Peyer's patch (tissue), 4 donors: Measurements from ENCODE around the gene IMPG2. TPM values are rescaled to one million over a fixed set of nuclear protein-coding genes. Genes with fewer than 3 reads are reported as not detected.

Experiments
- DNase-seq, 3 donors: peaks; one replicate each; pipeline ENCODE4 v3.0.0-alpha.2; 2017 to 2019
- H3K27ac ChIP-seq, 4 donors: fragments of 200-600 bp; sonication (generic); one replicate each; pipeline ENCODE4 v1.5.1; 2016 to 2019
- H3K27me3 ChIP-seq, 2 donors: fragments of 200-600 bp; sonication (generic); one replicate each; pipeline ENCODE4 v1.5.1; 2019
- H3K36me3 ChIP-seq, 3 donors: fragments of 200-600 bp; sonication (generic); one replicate each; pipeline ENCODE4 v1.5.1; 2016 to 2019
- H3K4me1 ChIP-seq, 4 donors: fragments of 200-600 bp; sonication (generic); one replicate each; pipeline ENCODE4 v1.5.1; 2016 to 2019
- H3K4me3 ChIP-seq, 4 donors: fragments of 200-600 bp; sonication (generic); 1 replicate in 3 of 4; 2 replicates in 1 of 4; pipeline ENCODE4 v1.5.1; 2016 to 2019; ENCODE audit warnings: mild to moderate bottlenecking in 1 of 4
- H3K9me3 ChIP-seq, 4 donors: fragments of 200-600 bp; sonication (generic); one replicate each; pipeline ENCODE4 v1.5.1; 2016 to 2019; ENCODE audit warnings: mild to moderate bottlenecking in 1 of 4
- POLR2A ChIP-seq, 2 donors: fragments of 450-650 bp; IDR thresholded peaks; one replicate each; pipeline ENCODE4 v1.5.1; 2017; ENCODE audit warnings: antibody characterized with exemption in 2 of 2, mild to moderate bottlenecking in 2 of 2, moderate library complexity in 2 of 2
- total RNA-seq, 4 donors: library from RNA; depleted of rRNA; stranded (reverse); fragments of >200 nt; gene quantifications; one replicate each; pipeline ENCODE4 v1.1.0, GENCODE V29; 2016
- TF ChIP-seq, protein P1 (sequence below), 6 experiments: fragments of 450-650 bp in 4 of 6; fragments of 200-600 bp in 2 of 6; sonication (generic) in 1 of 6; IDR thresholded peaks; one replicate each; pipeline ENCODE4 v1.5.1; 2017 to 2019; ENCODE audit warnings: antibody characterized with exemption in 6 of 6, mild to moderate bottlenecking in 3 of 6, moderate library complexity in 1 of 6

Gene IMPG2
- total RNA-seq, 4 donors from 2014 or later: 0.27 to 0.83 (median 0.36) TPM

DNA sequence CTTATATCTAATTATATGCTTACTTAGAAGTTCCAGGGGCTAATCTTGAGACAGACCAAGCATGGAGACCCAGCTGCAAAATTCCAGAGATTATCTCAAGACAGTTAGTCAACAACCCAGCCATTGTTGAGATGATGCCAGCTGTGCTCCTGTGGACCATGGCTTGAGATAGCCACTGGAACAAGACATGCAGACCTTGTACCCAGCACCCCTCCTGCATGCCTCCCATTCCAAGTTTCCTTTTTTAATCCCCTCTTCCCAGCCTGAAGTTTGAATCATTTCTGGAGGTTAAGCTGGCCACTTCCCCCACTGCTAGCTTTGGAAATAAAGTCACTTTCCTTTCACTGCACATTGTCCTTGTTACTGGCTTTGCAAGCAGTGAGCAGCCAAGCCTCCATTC lies 53.8 kb downstream of the IMPG2 start:
- H3K4me3 ChIP-seq: no peak overlapping the region
- no peaks in the 10 kb centered on the region for H3K27me3 ChIP-seq
- H3K36me3 ChIP-seq: no peaks in the 10 kb centered on the region
- no peak for TF ChIP-seq POLR2A (IDR thresholded peaks at IDR 0.05)
- TF ChIP-seq, protein P1, sequence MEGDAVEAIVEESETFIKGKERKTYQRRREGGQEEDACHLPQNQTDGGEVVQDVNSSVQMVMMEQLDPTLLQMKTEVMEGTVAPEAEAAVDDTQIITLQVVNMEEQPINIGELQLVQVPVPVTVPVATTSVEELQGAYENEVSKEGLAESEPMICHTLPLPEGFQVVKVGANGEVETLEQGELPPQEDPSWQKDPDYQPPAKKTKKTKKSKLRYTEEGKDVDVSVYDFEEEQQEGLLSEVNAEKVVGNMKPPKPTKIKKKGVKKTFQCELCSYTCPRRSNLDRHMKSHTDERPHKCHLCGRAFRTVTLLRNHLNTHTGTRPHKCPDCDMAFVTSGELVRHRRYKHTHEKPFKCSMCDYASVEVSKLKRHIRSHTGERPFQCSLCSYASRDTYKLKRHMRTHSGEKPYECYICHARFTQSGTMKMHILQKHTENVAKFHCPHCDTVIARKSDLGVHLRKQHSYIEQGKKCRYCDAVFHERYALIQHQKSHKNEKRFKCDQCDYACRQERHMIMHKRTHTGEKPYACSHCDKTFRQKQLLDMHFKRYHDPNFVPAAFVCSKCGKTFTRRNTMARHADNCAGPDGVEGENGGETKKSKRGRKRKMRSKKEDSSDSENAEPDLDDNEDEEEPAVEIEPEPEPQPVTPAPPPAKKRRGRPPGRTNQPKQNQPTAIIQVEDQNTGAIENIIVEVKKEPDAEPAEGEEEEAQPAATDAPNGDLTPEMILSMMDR (IDR thresholded peaks at IDR 0.05): no peak
- H3K27ac ChIP-seq: no peak overlapping the region
- no peaks in the 10 kb centered on the region for H3K9me3 ChIP-seq
- no peaks in the 10 kb centered on the region for H3K4me1 ChIP-seq
- DNase-seq: no peak

DNA sequence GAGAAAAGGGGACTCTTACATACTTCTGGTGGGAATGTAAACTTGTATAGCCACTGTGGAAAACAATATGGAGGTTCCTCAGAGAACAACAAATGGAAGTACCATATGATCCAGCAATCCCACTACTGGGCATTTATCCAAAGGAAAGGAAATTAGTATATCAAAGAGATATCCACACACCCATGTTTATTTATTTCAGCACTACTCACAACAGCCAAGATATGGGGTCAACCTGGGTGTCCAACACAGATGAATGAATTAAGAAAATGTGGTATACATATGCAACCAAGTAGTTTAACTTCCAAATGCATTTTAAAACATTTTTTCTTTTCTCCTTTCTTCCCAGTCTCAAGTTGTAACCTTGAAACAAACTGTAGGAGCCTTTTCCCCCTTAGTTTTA lies 54.3 kb downstream of the IMPG2 start:
- no peak for DNase-seq
- no peak overlapping the region for H3K4me3 ChIP-seq
- no peaks in the 10 kb centered on the region for H3K36me3 ChIP-seq
- TF ChIP-seq POLR2A (IDR thresholded peaks at IDR 0.05): no peak
- TF ChIP-seq, protein P1 (IDR thresholded peaks at IDR 0.05): no peak
- H3K4me1 ChIP-seq: no peaks in the 10 kb centered on the region
- no peaks in the 10 kb centered on the region for H3K27me3 ChIP-seq
- H3K9me3 ChIP-seq: no peaks in the 10 kb centered on the region
- no peak overlapping the region for H3K27ac ChIP-seq

DNA sequence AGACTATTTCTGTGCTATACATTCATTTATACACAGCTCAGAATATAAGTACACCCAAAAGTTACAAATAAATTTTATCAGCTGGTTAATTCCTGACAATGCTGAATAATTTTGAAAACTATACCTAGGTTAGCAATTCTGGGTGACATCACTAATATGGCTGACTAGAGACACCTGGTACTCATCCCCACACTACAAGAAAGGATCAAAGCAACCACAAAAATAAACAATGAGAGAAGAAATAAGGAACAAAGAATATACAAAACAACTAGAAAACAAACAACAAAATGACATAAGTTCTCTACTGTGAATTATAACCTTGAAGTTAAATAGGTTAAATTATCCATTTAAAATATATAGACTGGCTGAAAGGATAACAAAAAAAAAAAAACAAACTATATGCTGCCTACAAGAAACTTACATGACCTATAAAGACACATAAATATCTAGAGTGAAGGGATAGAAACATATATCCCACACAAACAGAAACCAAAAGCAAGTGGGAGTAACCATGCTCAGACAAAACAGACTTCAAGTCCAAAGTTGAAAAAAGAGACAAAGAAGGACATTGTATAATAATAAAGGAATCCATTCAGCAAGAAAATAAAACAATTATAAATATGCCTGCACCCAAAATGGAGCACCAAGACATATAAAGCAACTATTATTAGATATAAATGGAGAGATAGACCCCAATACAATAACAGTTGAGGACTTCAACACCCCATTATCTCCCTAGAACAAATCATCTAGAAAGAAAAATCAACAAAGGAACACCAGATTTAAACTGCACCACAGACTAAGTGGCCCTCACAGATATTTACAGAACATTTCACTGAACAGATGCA lies 57.8 kb downstream of the IMPG2 start:
- Histone ChIP-seq H3K4me3 (no peak overlapping the region), H3K27ac (no peak overlapping the region), H3K27me3 (no peaks in the 10 kb centered on the region), H3K9me3 (no peaks in the 10 kb centered on the region), H3K4me1 (no peaks in the 10 kb centered on the region), H3K36me3 (no peaks in the 10 kb centered on the region)
- TF ChIP-seq, protein P1 (IDR thresholded peaks at IDR 0.05): no peak
- TF ChIP-seq POLR2A (IDR thresholded peaks at IDR 0.05): no peak
- DNase-seq: no peak

DNA sequence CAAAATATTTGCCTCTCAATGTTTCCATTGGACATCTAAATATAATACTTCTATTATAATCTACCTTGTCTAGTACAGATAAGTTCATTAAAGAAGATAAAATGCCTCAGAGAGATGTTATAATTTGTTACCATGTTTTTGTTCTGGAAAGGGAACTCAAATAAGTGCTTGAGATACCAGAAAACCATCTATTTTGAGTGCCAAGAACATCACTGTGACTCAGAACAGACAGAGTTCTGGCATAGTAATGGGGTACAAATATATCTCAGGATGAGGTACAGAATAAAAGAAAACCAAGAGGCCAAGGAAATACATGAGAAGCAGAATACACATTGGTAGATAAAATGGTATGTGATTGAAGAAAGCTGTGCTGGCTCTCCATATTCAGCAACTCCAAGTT lies 58.9 kb downstream of the IMPG2 start:
- TF ChIP-seq, protein P1 (IDR thresholded peaks at IDR 0.05): no peak
- TF ChIP-seq POLR2A (IDR thresholded peaks at IDR 0.05): no peak
- Histone ChIP-seq H3K36me3 (no peaks in the 10 kb centered on the region), H3K4me1 (no peaks in the 10 kb centered on the region), H3K9me3 (no peaks in the 10 kb centered on the region), H3K27ac (no peak overlapping the region), H3K4me3 (no peak overlapping the region), H3K27me3 (no peaks in the 10 kb centered on the region)
- no peak for DNase-seq

DNA sequence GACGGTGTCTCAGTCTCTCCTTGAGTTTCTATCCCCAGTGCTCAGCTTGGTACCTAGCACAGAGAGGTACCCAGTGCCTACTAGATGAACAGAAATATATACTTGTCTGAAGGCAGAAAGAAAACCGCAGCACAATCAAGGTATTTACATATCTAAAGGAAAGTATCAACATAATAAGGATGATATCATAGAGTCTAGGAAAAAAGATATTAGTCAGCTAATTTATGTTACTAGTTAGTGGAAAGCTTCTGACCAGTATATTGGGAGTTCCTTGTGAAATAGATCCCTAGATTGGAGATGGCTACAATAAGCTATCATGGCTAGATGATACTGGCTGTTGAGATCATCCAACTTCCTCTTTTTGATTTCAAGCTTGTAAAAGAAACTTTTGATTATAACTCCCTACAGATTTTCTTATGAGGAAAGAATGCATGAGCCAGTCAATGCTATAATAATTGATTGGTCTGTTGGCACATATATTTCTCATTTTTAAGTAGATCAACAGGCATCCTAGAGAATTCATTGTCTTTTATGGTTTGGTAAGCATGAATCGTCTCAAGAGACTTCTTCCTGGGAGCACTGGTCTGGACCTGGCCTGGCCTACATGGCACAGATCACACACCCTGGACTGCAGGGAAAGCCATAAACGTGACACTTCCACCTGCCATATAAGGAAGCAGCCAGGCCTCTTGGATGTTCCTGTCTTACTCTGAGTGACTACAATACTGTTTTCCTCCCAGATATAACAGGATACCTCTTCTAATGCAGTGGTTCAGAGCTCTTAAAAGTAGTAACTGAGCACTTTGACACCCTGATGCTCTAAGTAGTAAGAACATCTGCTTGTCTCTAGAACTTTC lies 60.7 kb downstream of the IMPG2 start:
- Histone ChIP-seq H3K27ac (no peak overlapping the region), H3K4me3 (no peak overlapping the region), H3K27me3 (no peaks in the 10 kb centered on the region), H3K4me1 (no peaks in the 10 kb centered on the region), H3K9me3 (no peaks in the 10 kb centered on the region), H3K36me3 (no peaks in the 10 kb centered on the region)
- DNase-seq: no peak
- TF ChIP-seq, protein P1 (IDR thresholded peaks at IDR 0.05): no peak
- TF ChIP-seq POLR2A (IDR thresholded peaks at IDR 0.05): no peak
